ENCODE data around the gene GTF2IRD1. TPM values are rescaled to one million over a fixed set of nuclear protein-coding genes. Genes with fewer than 3 reads are reported as not detected.

The GTF2IRD1 gene
- total RNA-seq, 1 experiment from 2014 or later: 34.3 TPM

GRCh38 chr7:74482197-74482467 lies 28.4 kb downstream of the GTF2IRD1 start:
- Histone ChIP-seq H2BK20ac (ENCODE audit: low read depth, low read length, poor library complexity, severe bottlenecking) (no peak overlapping the region), H2AFZ (ENCODE audit: low read length) (no peak overlapping the region), H4K8ac (replicated peaks; ENCODE audit: insufficient read length, low read depth, low read length) (no peak overlapping the region), H3K56ac (ENCODE audit: insufficient read length, low read depth, low read length) (no peak overlapping the region), H3K23ac (ENCODE audit: insufficient read length, low read depth, low read length) (no peak overlapping the region), H3K18ac (ENCODE audit: insufficient read length, low read depth, low read length) (no peak overlapping the region), H3K9ac (ENCODE audit: extremely low read depth, insufficient read length, low read length) (no peak overlapping the region), H2BK120ac (ENCODE audit: low read depth, low read length, poor library complexity, severe bottlenecking) (no peak overlapping the region), H4K20me1 (ENCODE audit: control insufficient read depth, insufficient read depth, insufficient read length) (no peaks in the 10 kb centered on the region), H3K79me2 (ENCODE audit: insufficient read depth, low read length) (peaks cover 2% of the 10 kb centered on the region), H4K91ac (ENCODE audit: insufficient read length, low read depth, low read length) (no peak overlapping the region), H3K23me2 (ENCODE audit: insufficient read length, low read depth, low read length, poor library complexity, severe bottlenecking) (peaks cover 3% of the 10 kb centered on the region), H3K4me2 (ENCODE audit: insufficient read depth, insufficient read length, low read length) (no peak overlapping the region), H2BK12ac (ENCODE audit: insufficient read length, low read depth, low read length) (no peak overlapping the region), H3K27me3 (ENCODE audit: insufficient read depth, low read length) (no peaks in the 10 kb centered on the region), H2AK5ac (ENCODE audit: insufficient read length, low read length) (no peak overlapping the region), H3K4ac (ENCODE audit: low read depth, low read length) (no peak overlapping the region), H2BK15ac (ENCODE audit: low read depth, low read length) (no peak overlapping the region), H2BK5ac (ENCODE audit: insufficient read length, low read length) (no peak overlapping the region), H3K79me1 (ENCODE audit: insufficient read depth, low read depth, low read length, poor library complexity, severe bottlenecking) (peaks cover 8% of the 10 kb centered on the region), H3T11ph (ENCODE audit: low read length) (no peak overlapping the region), H4K5ac (ENCODE audit: insufficient read length, low read depth, low read length) (no peak overlapping the region), H3K14ac (ENCODE audit: insufficient read depth, low read length) (no peak overlapping the region), H3K4me1 (ENCODE audit: insufficient read depth, low read length) (peaks cover 4% of the 10 kb centered on the region; the same call in 1 of the 2 replicates), H3K27ac (ENCODE audit: insufficient read length, low read depth, low read length) (no peak overlapping the region), H3K9me3 (ENCODE audit: control insufficient read depth, low read depth, low read length) (no peaks in the 10 kb centered on the region)
- no peak overlapping the region for H3K4me3 Mint-ChIP-seq
- H3K9me3 Mint-ChIP-seq: no peaks in the 10 kb centered on the region
- no CpG with 5 or more reads among the region's 4 CpGs for WGBS (ENCODE audit: extremely low coverage, insufficient read length, low lambda C conversion rate)
- H3K36me3 Mint-ChIP-seq (ENCODE audit: insufficient read depth in 1 of 3, low read depth in 3 of 3): peaks cover 0 to 5% (median 0%) of the 10 kb centered on the region in 3 experiments; a peak in 1 of 7 replicates
- H3K27ac Mint-ChIP-seq: no peak overlapping the region
- H3K27me3 Mint-ChIP-seq (ENCODE audit: low read depth): no peaks in the 10 kb centered on the region
- TF ChIP-seq CTCF (conservative IDR thresholded peaks at IDR 0.05): no peak
- H3K4me1 Mint-ChIP-seq: peaks cover 21 to 39% of the 10 kb centered on the region in 2 experiments
- no peak for DNase-seq

Data from H9 (cell line).